SK-N-SH treated with all-trans-retinoic acid at 6 μM for 48 hours (cell line): ENCODE data around the gene LUC7L3.
"Not testable (repeated sequence)": the region's sequence is repeated elsewhere in the genome, so short reads cannot be mapped to it uniquely, and the experiment has no call there.

ENCODE experiments used
- ARNTL ChIP-seq: fragments of 450-650 bp; formaldehyde crosslinking; IDR thresholded peaks from 2 replicates; pipeline ENCODE4 v1.5.0; 2020; ENCODE audit warnings: low read depth, mild to moderate bottlenecking, moderate library complexity, borderline replicate concordance
- BACH2 ChIP-seq: fragments of 250-450 bp; sonication (Bioruptor Pico); IDR thresholded peaks from 2 replicates; pipeline ENCODE4 v1.9.0; 2021; ENCODE audit warnings: mild to moderate bottlenecking, borderline replicate concordance
- GLIS3 ChIP-seq: fragments of 250-450 bp; sonication (Bioruptor Pico); IDR thresholded peaks from 2 replicates; pipeline ENCODE4 v1.5.0; 2020; ENCODE audit warnings: mild to moderate bottlenecking, moderate library complexity
- ISL1 ChIP-seq: fragments of 250-450 bp; sonication (Bioruptor Pico); IDR thresholded peaks from 2 replicates; pipeline ENCODE4 v2.1.2; 2022; ENCODE audit warnings: mild to moderate bottlenecking, moderate library complexity
- OSR1 ChIP-seq: fragments of 250-450 bp; sonication (Bioruptor Pico); IDR thresholded peaks from 2 replicates; pipeline ENCODE4 v1.8.0; 2022; ENCODE audit warnings: moderate library complexity, mild to moderate bottlenecking, inconsistent platforms
- PATZ1 ChIP-seq: fragments of 250-450 bp; sonication (Bioruptor Pico); IDR thresholded peaks from 2 replicates; pipeline ENCODE4 v1.8.0; 2020; ENCODE audit warnings: mild to moderate bottlenecking, moderate library complexity, borderline replicate concordance
- PPARA ChIP-seq: fragments of 250-450 bp; sonication (Bioruptor Pico); IDR thresholded peaks from 2 replicates; pipeline ENCODE4 v1.5.0; 2020; ENCODE audit warnings: mild to moderate bottlenecking, borderline replicate concordance
- RARB ChIP-seq: fragments of 250-450 bp; sonication (Bioruptor Pico); IDR thresholded peaks from 2 replicates; pipeline ENCODE4 v1.8.0; 2021; ENCODE audit warnings: mild to moderate bottlenecking, moderate library complexity
- ZFP3 ChIP-seq: fragments of 250-450 bp; sonication (Bioruptor Pico); IDR thresholded peaks from 2 replicates; pipeline ENCODE4 v1.5.0; 2020; ENCODE audit warnings: mild to moderate bottlenecking, moderate library complexity
- ZNF565 ChIP-seq: fragments of 450-650 bp; formaldehyde crosslinking; conservative IDR thresholded peaks from 2 replicates; pipeline ENCODE4 v1.5.0; 2020; ENCODE audit warnings: low read depth, mild to moderate bottlenecking, moderate library complexity
- ZNF70 ChIP-seq: fragments of 450-650 bp; formaldehyde crosslinking; IDR thresholded peaks from 2 replicates; pipeline ENCODE4 v1.5.0; 2020; ENCODE audit warnings: mild to moderate bottlenecking, moderate library complexity
- TF ChIP-seq, protein P1 (sequence below): fragments of 250-450 bp; sonication (Bioruptor Pico); IDR thresholded peaks from 2 replicates; pipeline ENCODE4 v1.5.1; 2021; ENCODE audit warnings: mild to moderate bottlenecking, moderate library complexity

DNA sequence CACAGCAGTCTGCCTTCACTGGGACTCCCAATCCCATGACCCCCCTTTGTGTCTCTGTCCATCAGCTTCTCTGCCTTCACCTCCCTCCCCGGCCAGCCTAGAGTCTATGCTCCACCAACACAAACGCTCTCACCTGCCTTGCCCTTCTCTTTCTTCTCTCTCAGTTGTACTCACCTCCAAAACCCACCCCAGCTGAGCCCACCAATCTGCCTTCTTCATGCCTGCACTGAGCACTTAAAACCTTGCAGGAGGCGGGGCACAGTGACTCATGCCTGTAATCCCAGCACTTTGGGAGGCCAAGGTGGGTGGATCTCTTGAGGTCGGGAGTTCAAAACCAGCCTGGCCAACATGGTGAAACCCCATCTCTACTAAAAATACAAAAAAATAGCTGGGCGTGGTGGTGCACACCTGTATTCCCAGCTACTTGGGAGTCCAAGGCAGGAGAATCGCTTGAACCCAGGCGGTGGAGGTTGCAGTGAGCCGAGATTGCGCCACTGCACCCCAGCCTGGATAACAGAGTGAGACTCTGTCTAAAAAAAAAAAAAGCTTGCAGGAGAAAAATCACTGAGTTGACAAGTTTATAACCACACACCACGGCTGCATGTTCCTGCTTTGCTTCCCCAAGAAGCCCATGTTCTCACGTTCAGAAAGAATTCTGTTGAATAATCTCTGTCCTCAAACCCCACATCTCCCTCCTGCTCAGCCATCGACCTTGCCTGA is 38.7 kb upstream of the LUC7L3 start:
- not testable (repeated sequence) for TF ChIP-seq OSR1 (CRISPR knock-in tag); GLIS3; ARNTL; ZNF565 (CRISPR knock-in tag); ZNF70; ZFP3; PATZ1 (CRISPR knock-in tag); BACH2 (CRISPR knock-in tag); RARB (CRISPR knock-in tag); ISL1 (CRISPR knock-in tag); PPARA (CRISPR knock-in tag)
- TF ChIP-seq, protein P1, sequence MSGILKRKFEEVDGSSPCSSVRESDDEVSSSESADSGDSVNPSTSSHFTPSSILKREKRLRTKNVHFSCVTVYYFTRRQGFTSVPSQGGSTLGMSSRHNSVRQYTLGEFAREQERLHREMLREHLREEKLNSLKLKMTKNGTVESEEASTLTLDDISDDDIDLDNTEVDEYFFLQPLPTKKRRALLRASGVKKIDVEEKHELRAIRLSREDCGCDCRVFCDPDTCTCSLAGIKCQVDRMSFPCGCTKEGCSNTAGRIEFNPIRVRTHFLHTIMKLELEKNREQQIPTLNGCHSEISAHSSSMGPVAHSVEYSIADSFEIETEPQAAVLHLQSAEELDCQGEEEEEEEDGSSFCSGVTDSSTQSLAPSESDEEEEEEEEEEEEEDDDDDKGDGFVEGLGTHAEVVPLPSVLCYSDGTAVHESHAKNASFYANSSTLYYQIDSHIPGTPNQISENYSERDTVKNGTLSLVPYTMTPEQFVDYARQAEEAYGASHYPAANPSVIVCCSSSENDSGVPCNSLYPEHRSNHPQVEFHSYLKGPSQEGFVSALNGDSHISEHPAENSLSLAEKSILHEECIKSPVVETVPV (CRISPR knock-in tag), result not testable (repeated sequence)
